CD4-positive, alpha-beta T cell treated with Interleukin-2 at 100 ng/mL for 4 hours (primary cell): Measurements from ENCODE around the gene MRPL46.
"Not testable (repeated sequence)": the region's sequence is repeated elsewhere in the genome, so short reads cannot be mapped to it uniquely, and the experiment has no call there.

Source experiments
- DNase-seq: peaks from one replicate; pipeline ENCODE4 v3.0.0-alpha.2; 2020; ENCODE audit warnings: low spot score

The MRPL46 gene

DNA sequence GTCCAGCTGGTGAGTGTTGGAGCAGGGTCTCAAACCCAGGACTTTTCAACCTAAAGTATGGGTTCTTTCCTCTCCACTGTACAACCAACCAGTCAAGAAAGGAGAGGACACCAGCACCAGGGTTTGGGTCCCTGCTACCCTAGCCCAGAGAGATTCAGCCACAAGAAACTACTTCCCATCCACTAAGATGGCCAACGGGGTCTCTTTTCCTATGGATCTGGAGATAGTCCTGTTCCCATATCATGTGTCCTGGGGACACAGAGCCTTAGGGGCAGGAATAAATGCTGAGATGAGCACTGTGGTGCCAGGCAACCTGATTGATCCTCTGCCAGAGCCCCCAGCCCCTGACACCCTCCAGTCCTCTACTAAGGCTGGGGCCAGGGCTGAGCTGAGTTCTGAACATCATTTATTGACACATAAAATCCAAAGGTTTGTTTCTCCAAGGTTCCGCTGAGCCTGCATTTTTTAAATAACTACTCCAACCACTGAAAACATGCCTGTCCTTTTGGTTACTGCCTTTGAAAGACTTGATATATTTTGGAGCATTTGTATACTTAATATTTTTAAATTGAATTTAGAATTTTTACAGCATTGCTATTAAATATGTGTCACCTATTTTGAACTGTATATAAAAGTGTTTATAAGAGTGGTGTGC lies 26.0 kb downstream of the MRPL46 start:
- no peak for DNase-seq

DNA sequence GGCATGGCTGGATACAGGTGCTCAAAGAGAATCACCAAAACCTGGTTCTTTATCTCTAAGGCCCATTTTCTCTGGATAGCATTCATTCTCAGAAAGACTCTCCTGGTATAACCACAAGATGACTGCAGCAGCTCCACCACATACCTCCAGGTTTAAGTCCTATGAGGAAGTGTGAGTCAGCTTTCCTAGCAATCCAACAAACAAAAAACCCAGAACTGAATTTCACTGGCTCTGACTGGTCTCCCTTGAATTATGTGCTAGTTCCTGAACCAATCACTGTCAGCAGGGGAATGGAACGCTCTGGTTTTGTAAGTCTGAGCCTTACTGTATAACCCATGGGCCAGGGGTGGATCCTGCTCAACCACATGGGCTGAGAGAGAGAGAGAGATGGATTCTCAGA lies 27.2 kb downstream of the MRPL46 start:
- no peak for DNase-seq

DNA sequence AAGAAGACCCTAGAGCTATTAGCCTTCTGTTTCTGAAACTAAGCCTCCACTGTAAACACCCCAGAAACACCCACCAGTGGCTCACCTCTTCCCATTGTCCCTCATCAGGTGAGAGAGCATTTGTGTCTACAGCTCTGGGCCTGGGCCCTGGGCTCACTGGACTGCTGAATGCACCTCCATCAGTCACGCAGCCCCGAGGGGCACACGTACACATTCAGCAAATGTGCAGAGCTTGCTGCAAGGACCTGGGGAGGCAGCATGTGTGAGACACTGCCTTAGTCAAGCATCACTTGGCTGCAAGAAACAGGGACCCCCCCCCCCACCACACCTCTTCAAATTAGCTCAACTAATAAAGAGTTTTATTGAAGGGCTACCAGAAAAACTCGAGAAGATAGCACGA lies 29.0 kb downstream of the MRPL46 start:
- DNase-seq: no peak

DNA sequence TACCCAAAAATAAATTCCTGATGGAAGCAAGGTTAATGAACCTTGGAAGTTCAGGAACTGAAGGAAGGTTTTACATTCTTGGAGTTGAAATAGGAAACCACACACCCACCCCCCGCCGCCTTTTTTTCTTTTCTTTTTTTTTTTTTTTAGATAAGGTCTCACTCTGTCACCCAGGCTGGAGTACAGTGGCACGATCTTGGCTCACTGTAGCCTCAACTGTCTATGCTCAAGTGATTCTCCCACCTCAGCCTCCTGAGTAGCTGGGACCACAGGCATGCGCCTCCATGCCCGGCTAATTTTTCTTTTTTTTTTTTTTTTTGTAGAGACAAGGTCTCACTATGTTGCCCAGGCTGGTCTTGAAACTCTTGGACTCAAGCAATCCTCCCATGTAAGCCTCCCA lies 33.1 kb downstream of the MRPL46 start:
- DNase-seq: not testable (repeated sequence)

DNA sequence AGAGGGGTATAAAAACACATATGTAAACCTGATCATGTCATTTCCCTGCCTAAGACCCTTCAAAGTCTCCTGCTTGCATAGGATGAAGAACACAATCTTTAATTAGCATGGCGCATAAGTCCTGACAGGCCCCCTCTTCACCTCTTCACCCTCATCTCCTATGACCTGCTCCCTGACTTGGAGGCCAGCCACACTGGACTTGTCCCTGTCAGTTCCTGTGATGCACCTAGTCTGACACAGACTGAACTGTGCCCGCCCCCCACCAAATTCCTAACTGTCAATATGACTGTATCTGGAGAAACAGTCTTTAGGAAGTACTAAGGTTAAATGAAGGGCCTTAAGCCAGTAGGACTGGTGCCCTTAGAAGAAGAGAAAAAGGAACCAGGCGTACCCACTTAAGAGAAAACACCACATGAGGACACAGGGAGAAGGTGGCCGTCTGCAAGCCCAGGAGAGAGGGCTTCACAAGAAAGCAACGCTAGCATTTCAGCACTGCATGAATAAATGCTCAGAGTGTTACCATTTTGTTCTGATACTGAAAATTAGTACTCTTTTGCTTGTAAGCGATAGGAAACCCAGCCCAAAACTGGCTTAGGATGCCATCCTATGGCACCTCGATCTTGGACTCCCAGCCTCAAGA lies 34.0 kb downstream of the MRPL46 start:
- DNase-seq: no peak

DNA sequence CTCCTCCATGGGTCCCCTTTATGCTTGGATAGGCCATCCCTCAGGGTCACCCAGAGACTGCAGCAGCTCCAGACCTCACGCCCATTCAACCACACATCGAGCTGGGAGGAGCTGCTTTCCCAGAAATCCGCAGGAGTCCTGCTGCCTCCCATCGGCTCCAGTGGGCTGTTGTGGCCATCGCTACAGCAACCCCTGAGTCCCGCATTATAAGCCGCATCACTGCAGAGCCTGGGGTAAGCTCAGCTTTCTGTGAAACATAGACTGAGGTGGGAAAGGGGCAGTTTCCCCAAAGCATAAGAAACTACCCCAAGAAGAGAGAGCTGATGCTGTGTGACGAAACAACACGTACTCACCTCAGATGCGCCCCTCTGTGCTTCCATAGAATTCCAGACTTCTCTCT lies 35.7 kb downstream of the MRPL46 start:
- DNase-seq: no peak

DNA sequence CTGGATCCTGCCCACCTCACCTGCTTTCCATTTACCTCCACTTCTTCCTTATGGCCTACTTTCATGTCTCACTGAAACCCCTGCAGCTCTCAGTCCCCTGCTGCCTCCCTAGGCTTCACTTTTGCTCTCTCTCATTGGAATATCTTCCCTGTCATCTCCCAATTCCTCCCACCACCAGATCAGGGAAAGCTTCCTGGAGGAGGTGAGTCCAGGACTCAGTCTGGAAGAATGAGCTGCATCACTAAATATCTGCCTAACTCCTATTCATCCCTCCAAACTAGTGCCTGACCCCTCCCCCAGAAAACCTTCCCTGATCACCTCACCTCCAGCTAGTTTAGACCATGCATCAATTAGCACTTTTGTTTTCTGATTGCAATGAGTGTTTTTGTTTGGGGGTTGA lies 37.1 kb downstream of the MRPL46 start:
- DNase-seq: no peak

DNA sequence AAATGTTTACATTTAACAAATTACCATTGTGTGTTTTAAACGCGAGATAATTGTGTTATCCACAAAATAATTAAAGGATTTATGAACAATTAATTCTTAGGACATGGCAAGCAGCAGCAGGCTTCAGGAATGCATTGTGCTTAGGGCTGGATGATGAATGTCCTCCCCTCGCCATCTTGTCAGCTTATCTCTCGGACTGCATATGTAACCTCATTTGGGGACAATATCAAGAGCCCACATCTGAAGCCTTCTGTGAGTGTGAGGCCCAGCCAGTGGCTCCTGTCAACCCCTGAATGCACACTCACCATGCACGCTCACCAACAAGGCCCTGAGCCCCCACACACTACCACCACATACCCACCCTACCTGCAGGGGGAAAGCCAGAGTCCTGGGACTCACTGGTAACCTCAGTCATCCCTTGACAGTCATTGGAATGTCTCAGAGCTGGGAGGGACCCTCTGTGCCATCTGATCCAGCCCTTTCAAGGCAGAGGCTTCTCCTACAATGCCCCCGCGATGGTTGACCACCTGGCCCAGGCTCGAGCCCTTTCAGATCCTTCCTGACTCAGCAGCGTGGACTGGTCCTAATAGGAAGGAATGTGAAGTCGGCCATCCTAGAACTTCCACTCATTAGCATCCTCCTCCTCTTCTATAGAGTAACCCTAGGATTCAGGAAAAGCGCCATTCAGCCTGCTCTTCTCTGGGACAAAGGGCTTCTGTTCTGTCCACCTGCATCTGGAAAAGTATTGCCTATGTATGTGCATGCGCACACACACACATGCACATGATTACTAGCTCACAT lies 38.2 kb downstream of the MRPL46 start:
- DNase-seq: no peak

DNA sequence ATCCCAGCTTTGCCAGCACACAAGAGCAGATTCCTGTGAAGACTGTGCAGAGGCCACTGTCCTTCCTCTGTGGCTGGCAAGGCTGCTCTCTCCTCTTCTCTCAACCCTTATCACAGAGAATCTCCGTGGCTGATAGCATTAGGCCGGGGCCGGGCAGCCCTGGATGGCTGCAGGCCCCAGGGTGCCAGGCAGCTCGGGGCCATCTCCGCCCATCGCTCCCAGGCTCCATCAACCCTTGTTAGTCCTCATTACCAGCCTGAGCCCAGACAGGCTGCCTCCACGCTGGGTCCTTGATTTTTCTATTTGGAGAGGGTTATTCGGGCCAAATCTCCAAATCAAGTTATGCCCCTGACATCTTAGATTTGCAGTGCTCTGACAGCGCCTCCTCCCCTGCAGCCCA lies 39.1 kb downstream of the MRPL46 start:
- DNase-seq: no peak

DNA sequence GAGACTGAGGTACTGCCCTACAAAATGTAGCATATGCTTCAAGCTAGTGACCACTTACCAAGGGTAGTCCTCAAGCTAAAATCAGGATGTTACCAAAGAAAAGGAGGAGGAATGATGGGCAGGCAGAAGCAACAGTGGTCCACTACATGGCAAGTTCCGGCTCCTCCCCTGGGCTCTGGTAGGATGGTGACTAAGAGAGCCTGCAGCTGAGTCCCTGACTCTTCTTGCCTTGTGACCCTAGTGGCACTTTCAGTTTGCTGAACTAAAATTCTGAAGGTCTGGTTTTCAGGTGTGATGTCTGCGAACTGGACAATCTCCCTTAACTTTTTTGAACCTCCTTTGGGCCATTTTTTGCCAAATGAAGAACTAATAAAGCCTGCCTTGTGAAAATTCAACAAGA lies 40.9 kb downstream of the MRPL46 start:
- no peak for DNase-seq

DNA sequence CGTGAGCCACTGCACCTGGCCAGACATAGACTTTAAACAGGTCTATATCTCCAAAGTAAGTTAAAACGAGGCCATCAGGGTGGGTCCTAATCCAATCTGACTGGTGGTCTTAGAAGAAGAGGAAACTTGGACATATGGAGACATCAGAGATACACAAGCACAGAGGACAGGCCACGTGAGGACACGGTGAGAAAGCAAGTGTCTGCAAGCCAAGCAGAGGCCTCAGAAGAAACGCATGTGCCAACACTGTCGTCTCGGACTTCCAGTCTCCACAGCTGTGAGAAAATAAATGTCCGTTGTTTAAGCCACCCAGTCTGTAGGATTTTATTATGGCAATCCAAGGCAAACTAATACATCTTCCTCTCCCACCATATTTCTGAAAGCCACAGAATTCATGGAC lies 43.9 kb downstream of the MRPL46 start:
- no peak for DNase-seq

DNA sequence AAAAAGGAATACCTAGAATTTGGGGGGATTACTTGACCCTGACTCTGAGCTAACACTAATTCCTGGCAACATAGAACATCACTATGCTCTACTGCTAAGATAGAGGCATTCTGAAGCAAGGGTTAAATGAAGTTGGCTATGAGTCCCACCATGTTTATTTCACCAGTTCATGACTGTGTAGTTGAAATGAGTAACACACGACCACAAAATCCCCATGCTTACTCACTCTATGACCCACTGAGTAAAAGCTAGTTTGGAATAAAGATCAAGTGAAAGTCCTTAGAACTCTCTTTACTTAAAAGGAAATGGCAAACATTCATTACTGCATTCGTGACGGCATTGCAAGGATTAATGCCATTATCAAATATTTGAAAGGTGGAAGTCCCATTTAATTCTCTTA lies 47.4 kb downstream of the MRPL46 start:
- no peak for DNase-seq
